ENCODE results near the gene CCT4.

DNA sequence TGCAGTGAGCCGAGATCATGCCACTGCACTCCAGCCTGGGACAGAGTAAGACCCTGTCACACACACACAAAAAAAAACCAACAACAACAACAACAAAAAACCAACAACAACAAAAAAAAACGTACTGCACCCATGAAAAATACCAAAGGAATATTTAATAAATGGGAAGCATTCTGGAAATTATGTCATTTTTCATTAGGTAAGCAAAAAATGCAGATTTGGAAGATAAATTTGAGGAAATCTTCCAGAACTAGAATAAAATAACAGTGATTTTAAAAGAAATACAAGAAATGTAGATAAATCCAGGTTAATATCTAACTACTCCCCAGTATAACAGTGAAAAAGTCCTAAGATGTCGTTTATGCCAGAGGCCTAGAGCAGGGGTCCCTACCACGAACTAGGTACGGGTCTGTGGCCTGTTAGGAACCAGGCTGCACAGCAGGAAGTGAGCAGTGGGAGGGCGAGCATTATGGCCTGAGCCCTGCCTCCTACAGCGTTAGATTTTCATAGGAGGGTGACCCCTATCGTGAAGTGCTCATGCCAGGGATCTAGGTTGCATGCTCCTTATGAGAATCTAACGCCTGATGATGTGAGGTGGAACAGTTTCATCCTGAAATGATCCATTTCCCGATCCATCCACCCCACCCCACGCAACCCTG is 56.1 kb downstream of the CCT4 start:
- TF ChIP-seq, protein P1, sequence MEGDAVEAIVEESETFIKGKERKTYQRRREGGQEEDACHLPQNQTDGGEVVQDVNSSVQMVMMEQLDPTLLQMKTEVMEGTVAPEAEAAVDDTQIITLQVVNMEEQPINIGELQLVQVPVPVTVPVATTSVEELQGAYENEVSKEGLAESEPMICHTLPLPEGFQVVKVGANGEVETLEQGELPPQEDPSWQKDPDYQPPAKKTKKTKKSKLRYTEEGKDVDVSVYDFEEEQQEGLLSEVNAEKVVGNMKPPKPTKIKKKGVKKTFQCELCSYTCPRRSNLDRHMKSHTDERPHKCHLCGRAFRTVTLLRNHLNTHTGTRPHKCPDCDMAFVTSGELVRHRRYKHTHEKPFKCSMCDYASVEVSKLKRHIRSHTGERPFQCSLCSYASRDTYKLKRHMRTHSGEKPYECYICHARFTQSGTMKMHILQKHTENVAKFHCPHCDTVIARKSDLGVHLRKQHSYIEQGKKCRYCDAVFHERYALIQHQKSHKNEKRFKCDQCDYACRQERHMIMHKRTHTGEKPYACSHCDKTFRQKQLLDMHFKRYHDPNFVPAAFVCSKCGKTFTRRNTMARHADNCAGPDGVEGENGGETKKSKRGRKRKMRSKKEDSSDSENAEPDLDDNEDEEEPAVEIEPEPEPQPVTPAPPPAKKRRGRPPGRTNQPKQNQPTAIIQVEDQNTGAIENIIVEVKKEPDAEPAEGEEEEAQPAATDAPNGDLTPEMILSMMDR (IDR thresholded peaks at IDR 0.05; ENCODE audit: low read depth, low read length, poor library complexity, severe bottlenecking) = no peak
- TF ChIP-seq EZH2phosphoT487 (IDR thresholded peaks at IDR 0.05; ENCODE audit: borderline replicate concordance, low read length) = no peak

All from DOHH2 (cell line).